SIG-M5 treated with dmso at 0.1 percent for 504 hours (cell line): Measurements from ENCODE around the gene IKBIP.
"Not testable (repeated sequence)": the region's sequence is repeated elsewhere in the genome, so short reads cannot be mapped to it uniquely, and the experiment has no call there.

Source experiments
- DNase-seq: peaks from one replicate; lab custom pipeline; 2025; ENCODE audit not compliant: unreplicated experiment; lab: John Stamatoyannopoulos, UW

The IKBIP gene, protein sequence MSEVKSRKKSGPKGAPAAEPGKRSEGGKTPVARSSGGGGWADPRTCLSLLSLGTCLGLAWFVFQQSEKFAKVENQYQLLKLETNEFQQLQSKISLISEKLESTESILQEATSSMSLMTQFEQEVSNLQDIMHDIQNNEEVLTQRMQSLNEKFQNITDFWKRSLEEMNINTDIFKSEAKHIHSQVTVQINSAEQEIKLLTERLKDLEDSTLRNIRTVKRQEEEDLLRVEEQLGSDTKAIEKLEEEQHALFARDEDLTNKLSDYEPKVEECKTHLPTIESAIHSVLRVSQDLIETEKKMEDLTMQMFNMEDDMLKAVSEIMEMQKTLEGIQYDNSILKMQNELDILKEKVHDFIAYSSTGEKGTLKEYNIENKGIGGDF

DNA sequence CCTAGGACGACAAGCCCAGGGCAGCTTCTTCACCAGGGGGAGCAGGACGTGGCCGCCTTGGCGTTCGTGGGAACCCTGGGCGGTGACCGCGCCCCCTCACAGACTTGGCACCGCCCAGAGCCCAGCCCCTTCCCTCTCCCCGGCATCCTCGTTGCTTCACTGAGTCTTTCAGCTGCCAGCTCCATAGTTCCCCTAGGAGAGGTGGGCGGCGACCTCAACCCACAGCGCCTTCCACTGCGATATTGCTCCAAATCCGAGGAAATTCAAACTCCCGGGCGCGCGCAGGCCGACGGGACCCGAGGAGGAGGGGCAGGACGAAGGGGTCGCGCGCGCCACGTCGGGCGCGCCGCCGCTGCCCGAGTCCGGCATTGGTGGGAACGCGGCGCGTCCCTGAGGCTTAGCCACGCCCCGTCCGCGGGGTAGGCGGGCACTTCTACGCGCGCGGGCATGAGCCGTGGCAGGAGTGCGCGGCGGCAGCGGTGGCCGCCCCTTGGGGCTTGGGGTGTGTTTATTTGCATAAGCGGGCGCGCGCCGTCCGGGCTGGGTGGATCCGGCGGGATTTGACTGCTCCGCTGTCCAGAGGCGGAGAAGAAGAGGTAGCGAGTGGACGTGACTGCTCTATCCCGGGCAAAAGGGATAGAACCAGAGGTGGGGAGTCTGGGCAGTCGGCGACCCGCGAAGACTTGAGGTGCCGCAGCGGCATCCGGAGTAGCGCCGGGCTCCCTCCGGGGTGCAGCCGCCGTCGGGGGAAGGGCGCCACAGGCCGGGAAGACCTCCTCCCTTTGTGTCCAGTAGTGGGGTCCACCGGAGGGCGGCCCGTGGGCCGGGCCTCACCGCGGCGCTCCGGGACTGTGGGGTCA lies at the start of gene IKBIP, which contains the start of gene APAF1:
Gene IKBIP (minus strand): TSS at position 77 of the 860 bp plus-strand sequence. CDS start 87 bp downstream, outside the sequence.
Gene APAF1 (plus strand): TSS at position 579 of the 860 bp plus-strand sequence. CDS start 3,070 bp downstream, outside the sequence.
- DNase-seq, result peak; percentile 96

DNA sequence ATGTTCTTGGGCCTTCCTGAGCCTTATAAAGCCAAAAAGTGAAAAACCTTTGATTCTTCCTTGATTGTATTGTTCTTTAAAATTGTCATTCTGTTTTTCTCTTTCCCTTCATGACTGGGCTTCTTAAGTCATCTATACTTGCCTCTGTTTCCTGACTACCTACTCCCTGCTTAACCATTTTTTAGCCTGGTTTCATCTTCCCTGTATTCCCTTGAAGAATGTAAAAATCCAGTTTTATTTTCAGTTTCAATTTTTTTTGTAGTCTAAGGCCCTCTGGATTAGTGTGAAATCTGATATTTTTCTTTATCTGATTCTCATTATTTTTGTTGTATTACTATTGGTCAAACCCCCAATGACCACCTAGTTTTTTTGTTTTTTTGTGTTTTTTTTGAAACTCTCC lies 46.8 kb upstream of the IKBIP start:
- DNase-seq, result no peak

DNA sequence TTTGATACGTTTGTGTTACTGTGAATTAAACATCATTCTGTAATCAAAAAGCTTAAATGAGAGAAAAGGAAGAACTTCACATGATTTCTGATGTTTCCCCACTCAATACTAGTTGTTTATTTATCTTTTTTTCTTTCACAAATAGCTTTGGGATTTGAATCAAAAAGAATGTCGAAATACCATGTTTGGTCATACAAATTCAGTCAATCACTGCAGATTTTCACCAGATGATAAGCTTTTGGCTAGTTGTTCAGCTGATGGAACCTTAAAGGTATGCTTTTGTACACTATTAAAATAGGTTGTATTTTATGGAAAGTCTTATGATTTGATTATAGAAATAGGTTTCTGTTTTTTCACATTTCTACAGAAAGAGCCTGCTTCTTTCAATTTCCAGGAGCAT lies 42.0 kb upstream of the IKBIP start:
- no peak for DNase-seq

DNA sequence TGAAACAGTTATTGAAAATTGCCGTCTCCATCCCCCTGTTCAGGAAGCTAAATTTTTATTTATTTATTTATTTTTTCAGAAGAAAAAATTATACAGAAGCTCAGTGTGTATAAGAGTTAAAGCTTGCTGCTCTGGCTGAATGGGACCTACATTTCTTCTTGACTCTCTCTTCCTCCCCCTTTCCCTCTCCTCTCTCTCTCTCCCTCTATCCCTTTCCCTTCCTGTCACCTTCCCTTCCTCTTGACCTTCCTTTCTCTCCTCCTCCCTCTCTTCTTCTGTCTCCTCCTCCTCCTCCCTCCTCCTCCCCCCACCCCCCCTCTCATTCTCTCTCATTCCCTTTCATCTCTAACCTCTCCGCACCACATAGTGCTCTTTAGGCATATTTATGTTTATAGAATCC lies 39.6 kb upstream of the IKBIP start:
- no peak for DNase-seq

DNA sequence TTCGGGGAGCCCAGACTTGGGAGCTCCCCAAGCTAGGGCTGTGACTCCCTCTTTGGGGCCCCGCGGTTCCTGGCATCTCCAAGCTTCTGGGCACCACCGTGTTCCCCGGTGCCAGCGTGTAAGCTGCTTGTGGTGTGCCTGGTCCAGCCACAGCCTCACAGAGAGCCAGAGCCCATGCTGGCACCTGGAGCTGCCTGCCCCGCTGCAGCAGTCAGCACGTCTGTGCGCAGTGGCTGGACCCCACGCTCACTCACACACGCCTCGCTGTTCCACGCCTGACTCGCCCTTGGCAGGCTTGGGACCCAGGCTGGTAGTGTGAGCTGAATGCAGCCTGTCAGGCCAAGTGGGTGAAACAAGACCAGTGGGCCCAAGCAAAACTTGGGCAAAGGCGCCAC lies 35.0 kb upstream of the IKBIP start:
- no peak for DNase-seq

DNA sequence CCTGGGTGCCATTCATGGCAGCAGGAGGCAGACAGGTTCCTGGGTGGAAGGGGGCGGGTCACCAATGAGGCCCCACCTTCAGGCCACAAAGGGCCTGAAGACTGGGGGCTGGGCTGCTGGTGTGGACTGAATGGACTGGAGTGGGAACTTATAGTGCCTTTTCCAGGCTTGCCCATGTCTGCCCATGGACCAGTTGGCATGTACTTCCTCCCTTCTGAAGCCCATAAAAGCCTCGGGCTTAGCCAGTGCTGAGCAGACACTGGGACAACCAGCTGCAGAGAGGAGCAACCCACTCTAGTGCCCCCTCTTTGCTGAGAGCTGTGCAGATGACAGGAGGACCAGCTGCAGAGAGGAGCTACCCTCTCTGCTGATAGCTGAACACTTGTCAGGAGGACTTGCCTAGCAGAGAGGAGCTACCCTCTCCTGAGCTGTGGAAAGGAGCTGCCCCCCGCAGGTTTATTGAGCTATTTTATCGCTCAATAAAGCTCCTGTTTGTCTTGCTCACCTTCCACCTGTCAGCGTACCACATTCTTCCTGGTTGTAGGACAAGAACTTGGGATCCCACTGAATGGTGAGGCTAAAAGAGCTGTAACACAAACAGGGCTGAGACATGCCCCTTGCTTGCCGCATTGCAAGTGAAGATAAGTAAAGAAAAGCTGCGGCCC lies 34.5 kb upstream of the IKBIP start:
- no peak for DNase-seq

DNA sequence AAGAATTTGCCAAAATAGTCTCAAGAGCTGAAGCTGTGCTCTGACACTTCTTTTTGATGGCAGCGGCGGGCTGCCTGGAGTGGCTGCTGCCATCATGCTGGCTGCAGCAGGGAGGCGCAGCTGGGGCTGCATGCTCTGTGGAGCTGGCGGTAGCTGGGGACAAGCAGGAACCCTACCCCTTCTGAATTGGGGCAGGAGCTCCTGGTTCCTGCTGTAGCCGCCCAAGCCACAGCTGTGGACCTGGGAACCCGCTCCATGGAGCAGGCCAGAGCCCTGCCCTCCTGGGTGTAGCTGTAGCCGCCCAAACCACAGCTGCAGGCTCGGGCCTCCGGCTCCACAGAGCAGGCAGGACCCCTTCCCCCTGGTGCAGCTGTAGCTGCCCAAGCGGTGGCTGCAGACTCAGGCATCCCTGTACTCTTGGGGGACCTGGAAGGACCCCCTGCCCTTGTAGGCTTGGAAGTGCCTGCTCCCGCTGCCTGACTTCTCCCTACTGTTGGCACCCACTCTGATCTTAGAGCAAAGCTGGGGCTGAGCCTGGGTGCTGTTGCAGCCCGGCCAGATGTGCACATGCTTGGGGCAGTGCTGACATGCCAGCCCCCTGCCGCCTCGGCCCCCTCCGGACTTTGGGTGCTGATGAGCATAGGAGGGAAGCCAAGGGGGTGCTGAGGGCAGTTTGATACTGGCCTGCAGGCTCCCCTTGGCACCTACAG lies 33.8 kb upstream of the IKBIP start:
- DNase-seq, result no peak

DNA sequence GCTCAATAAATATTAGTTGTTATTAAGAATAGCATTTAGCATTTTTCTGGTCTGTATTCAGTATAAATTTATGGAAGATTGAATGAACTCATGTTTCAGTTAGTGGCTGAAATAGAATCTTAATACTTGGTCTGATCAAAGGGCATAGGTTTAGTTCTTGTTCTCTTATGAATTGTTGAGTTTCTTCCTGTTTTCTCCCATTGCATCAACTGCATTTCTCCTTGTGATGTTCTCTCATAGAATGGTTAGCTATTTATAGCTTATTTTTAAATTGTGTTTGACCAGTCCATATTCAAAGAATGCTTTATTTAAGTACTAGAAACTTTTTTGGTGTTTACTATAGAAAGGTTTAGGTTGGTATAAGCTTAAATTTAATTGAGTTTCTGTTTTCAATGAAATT lies 30.3 kb upstream of the IKBIP start:
- DNase-seq, result no peak

DNA sequence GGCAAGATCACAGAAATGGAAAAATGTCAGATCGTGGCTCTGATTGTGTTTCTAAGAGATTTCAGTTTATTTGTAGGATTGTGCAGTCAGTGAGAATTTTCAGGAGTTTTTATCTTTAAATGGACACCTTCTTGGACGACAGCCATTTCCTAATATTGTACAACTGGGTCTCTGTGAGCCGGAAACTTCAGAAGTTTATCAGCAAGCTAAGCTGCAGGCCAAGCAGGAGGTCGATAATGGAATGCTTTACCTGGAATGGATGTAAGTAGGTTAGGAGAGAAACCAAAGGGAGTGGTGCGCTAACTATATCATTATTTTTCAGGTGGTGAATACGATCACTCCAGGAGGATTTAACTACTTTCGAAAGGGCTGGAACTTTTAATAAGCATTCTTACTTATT lies 26.9 kb upstream of the IKBIP start:
- no peak for DNase-seq

DNA sequence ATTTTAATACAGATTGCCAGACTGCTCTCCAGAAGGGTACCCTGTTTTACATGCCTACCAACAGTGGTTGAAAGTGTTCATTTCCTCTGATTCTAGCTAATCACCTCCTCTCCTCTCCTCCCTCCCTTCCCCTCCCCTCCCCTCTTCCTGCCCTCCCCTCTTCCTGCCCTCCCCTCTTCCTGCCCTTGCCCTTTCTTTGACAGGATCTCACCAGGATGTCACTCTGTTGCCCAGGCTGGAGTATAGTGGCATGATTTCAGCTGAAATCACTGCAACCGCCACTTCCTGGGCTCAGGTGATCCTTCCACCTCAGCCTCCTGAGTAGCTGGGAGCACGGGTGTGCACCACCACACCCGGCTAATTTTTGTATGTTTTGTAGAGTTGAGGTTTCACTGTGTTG lies 25.2 kb upstream of the IKBIP start:
- DNase-seq, result no peak

DNA sequence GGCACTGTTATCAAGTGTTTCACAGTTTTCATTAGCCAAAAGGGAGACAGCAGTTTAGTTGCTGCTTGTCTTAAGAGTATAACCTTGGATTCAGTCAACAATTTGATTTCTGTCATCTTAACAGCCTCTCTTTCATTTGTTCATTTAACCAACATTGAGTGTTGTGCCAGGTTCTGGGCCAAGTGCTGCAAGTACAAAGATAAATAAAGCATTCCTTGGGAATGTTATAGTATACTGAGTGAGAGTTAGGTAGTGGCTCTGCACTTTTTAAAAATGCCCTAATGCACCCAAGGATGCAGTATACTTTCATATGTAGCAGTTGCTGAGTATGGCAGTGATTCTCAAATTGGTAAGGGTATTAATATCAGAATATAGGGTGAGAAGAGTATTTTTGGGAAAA lies 15.9 kb upstream of the IKBIP start:
- no peak for DNase-seq

DNA sequence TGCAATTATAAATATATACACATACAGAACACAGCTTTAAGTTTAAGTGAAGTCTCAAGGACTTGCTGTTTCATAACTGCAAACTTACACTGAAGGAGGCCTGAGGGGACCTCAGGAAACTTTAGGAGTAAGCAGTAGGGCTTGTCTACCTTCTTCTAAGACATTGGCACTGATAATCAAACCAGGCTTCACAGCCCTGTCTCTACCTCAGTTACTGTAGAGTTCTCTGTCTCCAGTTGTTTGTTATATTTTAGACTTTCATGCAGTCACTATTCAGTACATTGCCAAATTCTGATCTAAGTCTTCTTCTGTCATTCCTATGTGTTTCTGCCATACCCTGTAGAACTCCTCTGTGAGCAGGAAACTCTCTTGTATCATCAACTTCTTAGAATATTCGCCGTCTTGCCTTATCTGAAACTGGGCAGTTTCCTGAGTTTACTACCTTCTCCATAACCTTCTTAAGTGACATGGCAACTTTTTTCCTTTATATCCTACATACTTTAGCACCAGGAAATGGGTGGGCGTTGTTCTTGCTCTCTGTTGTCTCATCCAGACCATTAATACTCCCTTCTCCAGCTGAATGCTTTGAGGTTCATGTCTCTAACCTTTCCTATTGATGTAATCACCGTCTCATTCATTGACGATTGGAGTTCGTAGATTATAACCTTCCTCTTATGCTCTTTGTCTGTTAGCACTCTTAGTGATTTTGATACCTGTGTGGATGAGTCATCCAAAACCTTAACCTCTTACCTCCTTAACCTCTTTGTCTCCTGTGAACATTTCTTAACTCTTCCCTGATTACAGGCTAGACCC lies 11.9 kb upstream of the IKBIP start:
- no peak for DNase-seq

DNA sequence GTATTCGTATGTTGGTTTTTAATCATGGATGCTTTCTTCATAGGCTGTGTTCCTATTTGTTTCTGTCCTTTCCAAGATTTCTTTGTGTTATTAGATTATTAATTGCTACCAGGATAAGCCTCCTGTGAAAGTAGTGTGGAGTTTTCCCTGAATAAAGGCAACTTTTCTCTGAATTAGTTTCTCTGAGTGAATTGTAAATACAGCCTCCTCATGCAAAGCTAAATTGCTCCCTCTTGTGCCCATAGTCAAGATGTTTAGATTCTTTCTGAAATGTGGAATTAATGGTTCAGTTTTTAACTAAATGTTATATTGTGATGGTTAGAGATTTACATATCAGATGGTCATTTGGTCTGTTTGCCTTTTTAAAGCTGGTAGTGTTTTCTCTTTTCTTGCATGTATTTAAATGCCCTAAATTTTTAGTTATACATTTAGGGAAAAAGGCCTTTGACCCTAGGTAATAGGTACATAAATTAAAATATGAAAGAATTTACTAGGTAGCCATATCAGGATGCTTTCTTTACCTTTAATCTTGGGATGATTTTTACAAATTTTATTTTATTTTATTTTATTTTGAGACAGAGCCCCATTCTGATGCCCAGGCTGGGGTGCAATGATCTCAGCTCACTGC lies 9.4 kb upstream of the IKBIP start:
- peak; percentile 71 for DNase-seq

DNA sequence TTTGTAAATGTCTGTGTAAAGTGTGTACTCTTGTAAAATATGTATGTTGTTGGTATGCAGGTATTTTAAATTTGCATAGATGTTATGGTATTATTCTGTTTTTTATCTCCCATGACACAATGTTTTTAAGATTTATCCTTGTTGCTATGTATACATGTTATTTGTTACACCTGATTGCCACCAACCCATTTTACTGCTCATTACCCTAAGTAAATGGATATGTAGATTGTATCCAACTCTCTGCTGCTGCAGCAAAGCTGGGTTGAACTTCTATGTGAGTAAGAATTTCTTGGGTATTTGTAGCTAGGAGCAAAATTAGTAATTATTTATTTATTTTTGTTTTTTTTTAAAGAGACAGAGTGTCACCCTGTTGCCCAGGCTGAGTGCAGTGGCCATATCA lies 6.7 kb upstream of the IKBIP start:
- DNase-seq, result no peak

DNA sequence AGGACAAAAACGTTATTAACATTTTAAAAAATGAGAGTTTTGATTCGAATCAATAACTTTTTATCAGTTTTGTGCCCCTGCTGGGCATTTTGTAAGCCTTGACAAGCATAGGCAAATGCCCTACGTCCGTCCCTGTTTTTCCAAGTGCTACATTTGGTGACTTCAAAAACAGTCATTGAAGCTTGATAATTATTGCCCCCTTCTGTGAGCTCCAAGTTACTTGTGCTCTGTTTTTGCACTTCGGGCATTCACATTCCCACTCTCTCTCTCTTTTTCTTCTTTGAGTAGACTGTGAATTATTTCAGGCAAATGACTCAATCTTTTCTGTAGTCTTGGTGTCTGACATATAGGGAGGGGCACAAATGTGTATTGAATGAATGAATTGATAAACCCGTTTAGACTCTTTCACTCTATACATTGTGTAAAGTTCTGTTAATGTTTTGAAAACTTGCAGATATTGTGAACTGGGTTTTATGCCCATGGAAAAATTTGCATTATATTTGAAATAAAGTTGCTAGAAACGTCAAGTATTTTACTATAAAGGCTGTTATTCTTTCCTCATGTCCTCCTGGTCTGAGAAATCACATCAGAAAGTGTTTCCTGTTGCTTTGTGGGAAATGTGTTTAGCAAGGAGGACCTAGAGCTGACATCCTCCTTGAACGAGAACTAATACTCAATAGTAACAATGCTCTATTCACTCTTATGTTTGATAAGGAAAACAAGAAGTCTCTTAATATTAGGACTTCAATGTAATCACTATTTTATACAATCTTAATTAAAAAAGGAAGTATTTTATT lies 1.9 kb upstream of the IKBIP start:
- DNase-seq, result peak; percentile 31

DNA sequence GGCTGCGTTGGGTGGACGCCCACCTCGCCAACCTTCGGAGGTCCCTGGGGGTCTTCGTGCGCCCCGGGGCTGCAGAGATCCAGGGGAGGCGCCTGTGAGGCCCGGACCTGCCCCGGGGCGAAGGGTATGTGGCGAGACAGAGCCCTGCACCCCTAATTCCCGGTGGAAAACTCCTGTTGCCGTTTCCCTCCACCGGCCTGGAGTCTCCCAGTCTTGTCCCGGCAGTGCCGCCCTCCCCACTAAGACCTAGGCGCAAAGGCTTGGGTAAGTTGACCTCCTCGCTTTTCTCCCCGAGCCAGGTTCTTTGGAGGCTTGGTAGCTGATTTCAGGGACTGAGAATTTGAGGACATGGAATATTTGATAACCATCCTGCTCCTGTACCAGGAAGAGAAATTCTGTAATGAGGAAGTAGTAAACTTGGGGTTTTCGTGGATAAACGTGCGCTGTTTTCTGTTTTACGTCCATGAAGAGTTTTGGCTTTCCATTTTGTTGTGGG lies 1.0 kb upstream of the IKBIP start:
- peak; percentile 78 for DNase-seq

DNA sequence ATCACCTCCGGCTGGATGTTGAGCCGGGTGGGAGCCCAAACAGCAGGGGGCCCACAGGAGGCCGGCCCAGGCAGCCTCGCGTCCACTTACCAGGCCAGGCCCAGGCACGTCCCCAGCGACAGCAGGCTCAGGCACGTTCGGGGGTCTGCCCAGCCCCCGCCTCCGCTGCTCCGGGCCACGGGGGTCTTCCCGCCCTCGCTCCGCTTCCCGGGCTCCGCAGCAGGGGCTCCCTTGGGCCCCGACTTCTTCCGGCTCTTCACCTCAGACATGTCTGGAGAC lies 216 bp downstream of the IKBIP start:
- no peak for DNase-seq

DNA sequence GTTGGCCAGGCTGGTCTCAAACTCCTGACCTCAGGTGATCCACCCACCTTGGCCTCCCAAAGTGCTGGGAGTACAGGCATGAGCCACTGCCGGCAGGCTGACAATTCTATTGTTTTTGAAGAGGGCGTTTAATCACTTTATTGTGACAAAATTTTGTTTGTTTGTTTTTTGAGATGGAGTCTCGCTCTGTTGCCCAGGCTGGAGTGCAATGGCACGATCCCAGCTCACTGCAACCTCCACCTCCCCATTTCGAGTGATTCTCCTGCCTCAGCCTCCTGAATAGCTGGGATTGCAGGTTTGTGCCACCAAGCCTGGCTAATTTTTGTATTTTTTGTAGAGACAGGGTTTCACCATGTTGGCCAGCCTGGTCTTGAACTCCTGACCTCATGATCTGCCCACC lies 1.8 kb downstream of the IKBIP start:
- DNase-seq, result not testable (repeated sequence)

DNA sequence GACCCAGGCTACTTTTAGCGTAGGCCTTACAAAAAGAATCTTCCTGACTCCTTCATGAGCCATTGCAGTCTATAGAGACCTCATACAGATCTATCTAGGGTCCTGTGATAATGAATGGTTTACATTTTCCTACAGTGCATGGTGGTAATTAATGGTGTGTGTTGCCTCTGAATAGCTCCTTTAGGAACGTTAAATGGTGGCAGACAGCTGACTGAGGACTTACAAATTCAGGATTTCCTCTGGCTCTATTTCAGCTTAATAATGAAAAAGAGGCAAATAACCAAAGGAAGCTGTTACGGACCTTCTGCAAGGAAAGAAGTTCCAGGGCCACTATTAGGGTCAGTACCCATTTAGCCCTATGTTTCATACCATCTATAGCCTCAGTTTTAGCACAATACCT lies 5.1 kb downstream of the IKBIP start:
- DNase-seq, result no peak
